Panc1 (cell line): ENCODE results near the gene ITGA11. TPM values are rescaled to one million over a fixed set of nuclear protein-coding genes. Genes with fewer than 3 reads are reported as not detected.

Experiments
- ATAC-seq: fragments of 200-7000 bp; cut with Tn5 transposase; 2 replicates; pipeline ENCODE4 v1.9.1; 2020; ENCODE audit warnings: mild to moderate bottlenecking, moderate library complexity
- BruUV-seq: library from RNA; stranded (reverse); fragments of 400-500 nt; replicated peaks from 2 replicates; lab custom pipeline; 2021; lab: Mats Ljungman, UMichigan
- CTCF ChIA-PET: fragments of 300-600 bp; sonication (Branson Sonifier 250); formaldehyde crosslinking; loops from one replicate; lab custom pipeline; 2022; ENCODE audit warnings: antibody characterized with exemption; lab: Charles Lee
- POLR2A ChIA-PET: fragments of 300-600 bp; sonication (Branson Sonifier 250); formaldehyde crosslinking; loops from one replicate; lab custom pipeline; 2022; ENCODE audit warnings: antibody characterized with exemption; lab: Charles Lee
- DNase-seq: peaks from one replicate; pipeline ENCODE4 v3.0.0-alpha.2; 2010; ENCODE audit warnings: low read depth, low spot score
- H3K27ac ChIP-seq: 2 replicates; pipeline ENCODE4 v1.5.1; 2011; ENCODE audit warnings: mild to moderate bottlenecking, low read length, inconsistent platforms
- H3K27me3 ChIP-seq: fragments of 200-500 bp; sonication (Bioruptor generic); 2 replicates; pipeline ENCODE4 v1.6.0; 2014; ENCODE audit warnings: low read length, inconsistent platforms; ENCODE audit not compliant: control insufficient read depth, insufficient read depth
- H3K36me3 ChIP-seq: fragments of 200-500 bp; sonication (Bioruptor generic); 2 replicates; pipeline ENCODE4 v1.5.1; 2014; ENCODE audit warnings: inconsistent platforms, mild to moderate bottlenecking, low read length, moderate library complexity; ENCODE audit not compliant: control insufficient read depth, insufficient read depth
- H3K4me1 ChIP-seq: 2 replicates; pipeline ENCODE4 v1.5.1; 2011; ENCODE audit warnings: inconsistent platforms, mild to moderate bottlenecking, low read length, moderate library complexity; ENCODE audit not compliant: control insufficient read depth, insufficient read depth
- H3K4me3 ChIP-seq, 2 experiments: 2 replicates each; pipeline ENCODE4 v1.5.1; 2011 to 2012; ENCODE audit warnings: low read depth in 2 of 2, low read length in 2 of 2, mild to moderate bottlenecking in 2 of 2, inconsistent platforms in 1 of 2, moderate library complexity in 1 of 2
- H3K9me3 ChIP-seq: fragments of 200-500 bp; sonication (Bioruptor generic); 2 replicates; pipeline ENCODE4 v1.5.1; 2014; ENCODE audit warnings: low read depth, mild to moderate bottlenecking, inconsistent platforms, low read length, moderate library complexity; ENCODE audit not compliant: control insufficient read depth, insufficient read depth
- CTCF ChIP-seq: fragments of 450-650 bp; IDR thresholded peaks from 2 replicates; pipeline ENCODE4 v1.5.1; 2017; ENCODE audit warnings: mild to moderate bottlenecking
- POLR2AphosphoS5 ChIP-seq: IDR thresholded peaks from 2 replicates; pipeline ENCODE4 v1.6.1; 2012; ENCODE audit warnings: mild to moderate bottlenecking, low read depth, low read length, moderate library complexity
- REST ChIP-seq, 2 experiments: IDR thresholded peaks; 2 replicates each; pipeline ENCODE4 v1.6.1; 2011 to 2012; ENCODE audit warnings: low read depth in 2 of 2, control low read depth in 1 of 2, low read length in 1 of 2, mild to moderate bottlenecking in 1 of 2, moderate library complexity in 1 of 2; ENCODE audit not compliant: insufficient read depth in 1 of 2
- SIN3A ChIP-seq: IDR thresholded peaks from 2 replicates; pipeline ENCODE4 v1.6.1; 2012; ENCODE audit warnings: low read depth, mild to moderate bottlenecking, low read length, moderate library complexity, borderline replicate concordance; ENCODE audit not compliant: insufficient read depth
- TCF7L2 ChIP-seq: IDR thresholded peaks from 2 replicates; pipeline ENCODE4 v1.6.1; 2011; ENCODE audit warnings: mild to moderate bottlenecking, low read depth, low read length, inconsistent platforms
- in situ Hi-C: cut with HindIII; loops from 2 replicates; pipeline ENCODE4 v1.10.0; 2016; ENCODE audit warnings: low sequenced_read_pairs, low pct_unique_long_range_greater_than_20kb
- intact Hi-C: fragments of 100-400 bp; cut with micrococcal nuclease; formaldehyde crosslinking; loops from one replicate; pipeline ENCODE4 v1.10.0; 2022; ENCODE audit not compliant: unreplicated experiment
- total RNA-seq: library from RNA; stranded (reverse); gene quantifications from one replicate; pipeline ENCODE4 v1.2.1, GENCODE V29; 2021; ENCODE audit not compliant: unreplicated experiment

ITGA11 gene
- total RNA-seq, 1 experiment from 2014 or later: 0.28 TPM

GRCh38 chr15:68427366-68427765 is 4.6 kb downstream of the ITGA11 start:
- no TSS peak for BruUV-seq
- DNase-seq: no peak
- no peaks in the 10 kb centered on the region for H3K36me3 ChIP-seq
- in situ Hi-C loops: no loop called here
- no peak for ATAC-seq
- H3K27me3 ChIP-seq: peaks cover 9% of the 10 kb centered on the region
- TF ChIP-seq POLR2AphosphoS5 (no peak), TCF7L2 (no peak), CTCF (no peak), SIN3A (no peak), REST (IDR thresholded peaks at IDR 0.05; ENCODE audit: insufficient read depth in 1 of 2, low read depth in 2 of 2, low read length in 1 of 2) (no peak)
- ChIA-PET POLR2A (no interaction called here), CTCF (interaction anchor here (0.7 kb wide), 1 partner anchor 111 kb away, joined by 8 read pairs; no protein-coding TSS in a partner anchor)
- H3K4me1 ChIP-seq: no peaks in the 10 kb centered on the region
- intact Hi-C loops: no loop called here
- no peak overlapping the region for H3K27ac ChIP-seq
- no peak overlapping the region for H3K4me3 ChIP-seq
- no peaks in the 10 kb centered on the region for H3K9me3 ChIP-seq

- CTCF ChIA-PET: no interaction called here
- intact Hi-C loops: no loop called here
- POLR2A ChIA-PET: no interaction called here
- H3K36me3 ChIP-seq: no peaks in the 10 kb centered on the region
- no peak overlapping the region for H3K4me3 ChIP-seq
- no peak for TF ChIP-seq POLR2AphosphoS5
- TF ChIP-seq TCF7L2: no peak
- TF ChIP-seq SIN3A: no peak
- TF ChIP-seq REST (IDR thresholded peaks at IDR 0.05; ENCODE audit: insufficient read depth in 1 of 2, low read depth in 2 of 2, low read length in 1 of 2): no peak
- no peak for TF ChIP-seq CTCF
- ATAC-seq (no peak), DNase-seq (no peak)
- H3K4me1 ChIP-seq: no peaks in the 10 kb centered on the region
- H3K9me3 ChIP-seq: no peaks in the 10 kb centered on the region
- H3K27me3 ChIP-seq: peaks cover 6% of the 10 kb centered on the region
- no peak overlapping the region for H3K27ac ChIP-seq
- in situ Hi-C loops: no loop called here
- BruUV-seq: no TSS peak
These were observed 5.8 kb downstream of the ITGA11 start for GRCh38 chr15:68426116-68426515.
